ENCODE data around the gene SORCS2.

Gene SORCS2

GRCh38 chr4:7414046-7414445, 221.7 kb downstream of the SORCS2 start:
- DNase-seq = no peak
- in situ Hi-C loops (cut with HindIII; ENCODE audit: low pct_ligation_motif_present, low sequenced_read_pairs) = no loop called here
- Histone ChIP-seq H3K36me3 (replicated peaks) (no peaks in the 10 kb centered on the region), H3K27ac (no peak overlapping the region), H3K4me3 (ENCODE audit: low read depth, low read length) (no peak overlapping the region), H3K27me3 (replicated peaks) (peaks cover 13% of the 10 kb centered on the region)
- no peak for TF ChIP-seq CTCF (IDR thresholded peaks at IDR 0.05; ENCODE audit: low read depth, low read length, missing control alignments)

- no peak for TF ChIP-seq CTCF (IDR thresholded peaks at IDR 0.05; ENCODE audit: low read depth, low read length, missing control alignments)
- no peak for DNase-seq
- Histone ChIP-seq H3K4me3 (ENCODE audit: low read depth, low read length) (no peak overlapping the region), H3K27ac (no peak overlapping the region), H3K27me3 (replicated peaks) (peaks cover 12% of the 10 kb centered on the region), H3K36me3 (replicated peaks) (no peaks in the 10 kb centered on the region)
- in situ Hi-C loops (cut with HindIII; ENCODE audit: low pct_ligation_motif_present, low sequenced_read_pairs) = no loop called here
Measured at GRCh38 chr4:7414736-7415510, 222.6 kb downstream of the SORCS2 start.

GRCh38 chr4:7415927-7416686, 223.8 kb downstream of the SORCS2 start:
- Histone ChIP-seq H3K27ac (no peak overlapping the region), H3K27me3 (replicated peaks) (peaks cover 10% of the 10 kb centered on the region), H3K4me3 (ENCODE audit: low read depth, low read length) (no peak overlapping the region), H3K36me3 (replicated peaks) (no peaks in the 10 kb centered on the region)
- DNase-seq = no peak
- TF ChIP-seq CTCF (IDR thresholded peaks at IDR 0.05; ENCODE audit: low read depth, low read length, missing control alignments) = no peak
- in situ Hi-C loops (cut with HindIII; ENCODE audit: low pct_ligation_motif_present, low sequenced_read_pairs) = no loop called here

- no peak overlapping the region for H3K4me3 ChIP-seq (ENCODE audit: low read depth, low read length)
- no peak overlapping the region for H3K27ac ChIP-seq
- DNase-seq = no peak
- no peaks in the 10 kb centered on the region for H3K36me3 ChIP-seq (replicated peaks)
- in situ Hi-C loops (cut with HindIII; ENCODE audit: low pct_ligation_motif_present, low sequenced_read_pairs) = no loop called here
- peaks cover 6% of the 10 kb centered on the region for H3K27me3 ChIP-seq (replicated peaks)
- TF ChIP-seq CTCF (IDR thresholded peaks at IDR 0.05; ENCODE audit: low read depth, low read length, missing control alignments) = no peak
Measured at GRCh38 chr4:7416745-7417432, 224.6 kb downstream of the SORCS2 start.

GRCh38 chr4:7417639-7418038, 225.3 kb downstream of the SORCS2 start:
- H3K27ac ChIP-seq = no peak overlapping the region
- H3K27me3 ChIP-seq (replicated peaks) = peaks cover 2% of the 10 kb centered on the region
- DNase-seq = no peak
- in situ Hi-C loops (cut with HindIII; ENCODE audit: low pct_ligation_motif_present, low sequenced_read_pairs) = no loop called here
- no peak for TF ChIP-seq CTCF (IDR thresholded peaks at IDR 0.05; ENCODE audit: low read depth, low read length, missing control alignments)
- no peak overlapping the region for H3K4me3 ChIP-seq (ENCODE audit: low read depth, low read length)
- no peaks in the 10 kb centered on the region for H3K36me3 ChIP-seq (replicated peaks)

Measured in brain microvascular endothelial cell (primary cell).